H9 (cell line): ENCODE results near the gene ZNF474. TPM values are rescaled to one million over a fixed set of nuclear protein-coding genes. Genes with fewer than 3 reads are reported as not detected.

ENCODE experiments used
- DNase-seq: peaks from one replicate; pipeline ENCODE4 v3.0.0-alpha.2; 2017
- H2AFZ ChIP-seq: one replicate; pipeline ENCODE4 v1.6.1; 2013; ENCODE audit warnings: mild to moderate bottlenecking, low read length, control low read depth, moderate library complexity
- H2AK5ac ChIP-seq: 2 replicates; pipeline ENCODE4 v1.6.1; 2013; ENCODE audit warnings: low read length, control low read depth, mixed read lengths; ENCODE audit not compliant: insufficient read length
- H2BK120ac ChIP-seq: one replicate; pipeline ENCODE4 v1.6.1; 2013; ENCODE audit warnings: low read depth, mild to moderate bottlenecking, low read length, control low read depth, inconsistent platforms; ENCODE audit not compliant: poor library complexity, severe bottlenecking
- H2BK12ac ChIP-seq: 2 replicates; pipeline ENCODE4 v1.6.1; 2013; ENCODE audit warnings: low read length, control low read depth, mixed read lengths, low read depth; ENCODE audit not compliant: insufficient read length
- H2BK15ac ChIP-seq: 2 replicates; pipeline ENCODE4 v1.6.1; 2013; ENCODE audit warnings: low read depth, low read length, control low read depth
- H2BK20ac ChIP-seq: one replicate; pipeline ENCODE4 v1.6.1; 2013; ENCODE audit warnings: low read depth, mild to moderate bottlenecking, low read length, control low read depth, inconsistent platforms; ENCODE audit not compliant: poor library complexity, severe bottlenecking
- H2BK5ac ChIP-seq: 2 replicates; pipeline ENCODE4 v1.6.1; 2013; ENCODE audit warnings: low read length, control low read depth, mixed read lengths; ENCODE audit not compliant: insufficient read length
- H3K14ac ChIP-seq: 2 replicates; pipeline ENCODE4 v1.6.1; 2013; ENCODE audit warnings: low read length, control low read depth; ENCODE audit not compliant: insufficient read depth
- H3K18ac ChIP-seq: 2 replicates; pipeline ENCODE4 v1.6.1; 2013; ENCODE audit warnings: low read depth, mild to moderate bottlenecking, mixed read lengths, low read length, control low read depth; ENCODE audit not compliant: insufficient read length
- H3K23ac ChIP-seq: 2 replicates; pipeline ENCODE4 v1.6.1; 2013; ENCODE audit warnings: low read length, control low read depth, mixed read lengths, low read depth; ENCODE audit not compliant: insufficient read length
- H3K23me2 ChIP-seq: 2 replicates; pipeline ENCODE4 v1.6.1; 2013; ENCODE audit warnings: low read depth, mild to moderate bottlenecking, mixed read lengths, low read length, control low read depth; ENCODE audit not compliant: insufficient read length, poor library complexity, severe bottlenecking
- H3K27ac ChIP-seq: 2 replicates; pipeline ENCODE4 v1.5.1; 2013; ENCODE audit warnings: low read length, control low read depth, mixed read lengths, low read depth; ENCODE audit not compliant: insufficient read length
- H3K27me3 ChIP-seq: 2 replicates; pipeline ENCODE4 v1.6.1; 2013; ENCODE audit warnings: low read length, control low read depth, inconsistent platforms; ENCODE audit not compliant: insufficient read depth
- H3K4ac ChIP-seq: 2 replicates; pipeline ENCODE4 v1.6.1; 2013; ENCODE audit warnings: low read depth, mild to moderate bottlenecking, control low read depth, inconsistent platforms, low read length, moderate library complexity
- H3K4me1 ChIP-seq: 2 replicates; pipeline ENCODE4 v1.6.1; 2013; ENCODE audit warnings: low read length, control low read depth, inconsistent platforms; ENCODE audit not compliant: insufficient read depth
- H3K4me2 ChIP-seq: 2 replicates; pipeline ENCODE4 v1.6.1; 2013; ENCODE audit warnings: low read length, control low read depth, mixed read lengths; ENCODE audit not compliant: insufficient read length, insufficient read depth
- H3K56ac ChIP-seq: 2 replicates; pipeline ENCODE4 v1.6.1; 2013; ENCODE audit warnings: low read depth, mild to moderate bottlenecking, mixed read lengths, low read length, control low read depth; ENCODE audit not compliant: insufficient read length
- H3K79me1 ChIP-seq: 2 replicates; pipeline ENCODE4 v1.6.1; 2013; ENCODE audit warnings: low read depth, mild to moderate bottlenecking, moderate library complexity, low read length, control low read depth, inconsistent platforms; ENCODE audit not compliant: insufficient read depth, poor library complexity, severe bottlenecking
- H3K79me2 ChIP-seq: 2 replicates; pipeline ENCODE4 v1.6.1; 2013; ENCODE audit warnings: low read length, control low read depth, inconsistent platforms; ENCODE audit not compliant: insufficient read depth
- H3K9ac ChIP-seq: 2 replicates; pipeline ENCODE4 v1.6.1; 2013; ENCODE audit warnings: low read length, control low read depth, mixed read lengths; ENCODE audit not compliant: insufficient read length; ENCODE audit errors: extremely low read depth
- H3K9me3 ChIP-seq: one replicate; pipeline ENCODE4 v1.6.1; 2013; ENCODE audit warnings: low read depth, low read length, inconsistent platforms; ENCODE audit not compliant: control insufficient read depth
- H3T11ph ChIP-seq: one replicate; pipeline ENCODE4 v1.6.1; 2013; ENCODE audit warnings: mild to moderate bottlenecking, low read length, control low read depth, inconsistent platforms
- H4K20me1 ChIP-seq: one replicate; pipeline ENCODE4 v1.6.1; 2013; ENCODE audit not compliant: control insufficient read depth, insufficient read length, insufficient read depth
- H4K5ac ChIP-seq: 2 replicates; pipeline ENCODE4 v1.6.1; 2013; ENCODE audit warnings: low read depth, mild to moderate bottlenecking, mixed read lengths, low read length, control low read depth; ENCODE audit not compliant: insufficient read length
- H4K8ac ChIP-seq: replicated peaks from 2 replicates; pipeline ENCODE4 v1.6.1; 2013; ENCODE audit warnings: low read length, control low read depth, mixed read lengths, low read depth; ENCODE audit not compliant: insufficient read length
- H4K91ac ChIP-seq: 2 replicates; pipeline ENCODE4 v1.6.1; 2013; ENCODE audit warnings: low read depth, mild to moderate bottlenecking, moderate library complexity, mixed read lengths, low read length, control low read depth; ENCODE audit not compliant: insufficient read length
- H3K27ac Mint-ChIP-seq, 3 experiments: 2 replicates in 2 of 3; 3 replicates in 1 of 3; pipeline ENCODE4 v1.8.0; 2020 to 2021; ENCODE audit warnings: mixed read lengths in 3 of 3, mild to moderate bottlenecking in 1 of 3, moderate library complexity in 1 of 3
- H3K27me3 Mint-ChIP-seq: 2 replicates; pipeline ENCODE4 v1.8.0; 2021; ENCODE audit warnings: low read depth, mild to moderate bottlenecking, moderate library complexity, mixed read lengths
- H3K36me3 Mint-ChIP-seq, 3 experiments: 2 replicates in 2 of 3; 3 replicates in 1 of 3; pipeline ENCODE4 v1.8.0; 2020 to 2021; ENCODE audit warnings: low read depth in 3 of 3, mixed read lengths in 3 of 3; ENCODE audit not compliant: insufficient read depth in 1 of 3
- H3K4me1 Mint-ChIP-seq, 2 experiments: 2 replicates each; pipeline ENCODE4 v1.8.0; 2020; ENCODE audit warnings: mixed read lengths in 2 of 2
- H3K4me3 Mint-ChIP-seq, 2 experiments: 2 replicates in 1 of 2; 3 replicates in 1 of 2; pipeline ENCODE4 v1.8.0; 2020 to 2021; ENCODE audit warnings: mild to moderate bottlenecking in 2 of 2, mixed read lengths in 2 of 2, moderate library complexity in 1 of 2
- H3K9me3 Mint-ChIP-seq, 2 experiments: 2 replicates in 1 of 2; 3 replicates in 1 of 2; pipeline ENCODE4 v1.8.0; 2020; ENCODE audit warnings: mild to moderate bottlenecking in 2 of 2, mixed read lengths in 2 of 2, moderate library complexity in 1 of 2
- WGBS: extraction: QIAGEN DNeasy Blood & Tissue Kit; methylation state at CpG from one replicate; pipeline ENCODE4 v1.1.7; 2013; ENCODE audit warnings: missing lambda C conversion rate, low lambda C conversion rate, mixed read lengths; ENCODE audit not compliant: insufficient read length; ENCODE audit errors: extremely low coverage; 5-methylcytosine and 5-hydroxymethylcytosine counted together
- total RNA-seq: library from RNA; stranded (reverse); gene quantifications from 2 replicates; pipeline ENCODE4 v1.2.1, GENCODE V29; 2021
- TF ChIP-seq, protein P1 (sequence below): fragments of 200-600 bp; sonication (generic); conservative IDR thresholded peaks from 3 replicates; pipeline ENCODE4 v1.8.0; 2021; ENCODE audit warnings: antibody characterized with exemption, mild to moderate bottlenecking

The ZNF474 gene
- total RNA-seq, 1 experiment from 2014 or later, result not detected

DNA sequence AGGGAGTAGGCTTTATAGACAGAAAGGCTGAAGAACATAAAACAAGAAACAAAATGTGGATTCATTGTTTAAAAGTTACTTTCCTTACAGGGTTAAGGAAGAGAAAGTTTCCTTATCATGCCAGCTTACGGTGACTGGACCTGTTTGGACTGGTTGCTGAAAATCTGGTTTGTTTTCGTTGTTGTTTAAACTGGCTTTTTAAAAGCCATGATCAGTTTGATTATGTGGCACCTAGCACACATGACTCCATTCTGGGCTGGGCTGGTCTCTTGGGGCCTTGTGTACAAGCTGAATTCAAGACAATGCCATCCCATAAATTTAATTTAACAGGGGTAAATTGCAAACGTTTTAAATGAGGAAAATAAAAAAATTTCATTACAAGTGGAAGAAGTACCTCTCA lies 18.4 kb upstream of the ZNF474 start:
- H3K27ac Mint-ChIP-seq, result no peak overlapping the region
- no peak overlapping the region for H4K91ac ChIP-seq

More for the DNA sequence above, 18.4 kb upstream of the ZNF474 start:
- Histone ChIP-seq H2BK20ac (no peak overlapping the region), H3K79me2 (no peaks in the 10 kb centered on the region), H2BK12ac (no peak overlapping the region), H3K9me3 (no peaks in the 10 kb centered on the region), H3K23ac (no peak overlapping the region), H2AK5ac (no peak overlapping the region), H3K4ac (no peak overlapping the region), H3K56ac (no peak overlapping the region), H3K4me1 (no peaks in the 10 kb centered on the region), H3K9ac (no peak overlapping the region), H3K18ac (no peak overlapping the region), H2BK15ac (no peak overlapping the region), H2AFZ (no peak overlapping the region), H3K14ac (no peak overlapping the region), H3K23me2 (no peaks in the 10 kb centered on the region), H2BK5ac (no peak overlapping the region), H3K27me3 (no peaks in the 10 kb centered on the region), H3K79me1 (no peaks in the 10 kb centered on the region), H2BK120ac (no peak overlapping the region), H3T11ph (no peak overlapping the region), H4K8ac (no peak overlapping the region), H3K27ac (no peak overlapping the region), H4K20me1 (no peaks in the 10 kb centered on the region), H4K5ac (no peak overlapping the region), H3K4me2 (no peak overlapping the region)
- TF ChIP-seq, protein P1, sequence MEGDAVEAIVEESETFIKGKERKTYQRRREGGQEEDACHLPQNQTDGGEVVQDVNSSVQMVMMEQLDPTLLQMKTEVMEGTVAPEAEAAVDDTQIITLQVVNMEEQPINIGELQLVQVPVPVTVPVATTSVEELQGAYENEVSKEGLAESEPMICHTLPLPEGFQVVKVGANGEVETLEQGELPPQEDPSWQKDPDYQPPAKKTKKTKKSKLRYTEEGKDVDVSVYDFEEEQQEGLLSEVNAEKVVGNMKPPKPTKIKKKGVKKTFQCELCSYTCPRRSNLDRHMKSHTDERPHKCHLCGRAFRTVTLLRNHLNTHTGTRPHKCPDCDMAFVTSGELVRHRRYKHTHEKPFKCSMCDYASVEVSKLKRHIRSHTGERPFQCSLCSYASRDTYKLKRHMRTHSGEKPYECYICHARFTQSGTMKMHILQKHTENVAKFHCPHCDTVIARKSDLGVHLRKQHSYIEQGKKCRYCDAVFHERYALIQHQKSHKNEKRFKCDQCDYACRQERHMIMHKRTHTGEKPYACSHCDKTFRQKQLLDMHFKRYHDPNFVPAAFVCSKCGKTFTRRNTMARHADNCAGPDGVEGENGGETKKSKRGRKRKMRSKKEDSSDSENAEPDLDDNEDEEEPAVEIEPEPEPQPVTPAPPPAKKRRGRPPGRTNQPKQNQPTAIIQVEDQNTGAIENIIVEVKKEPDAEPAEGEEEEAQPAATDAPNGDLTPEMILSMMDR, result no peak
- H3K4me3 Mint-ChIP-seq, result no peak overlapping the region
- no CpG with 5 or more reads among the region's 3 CpGs for WGBS
- H3K27me3 Mint-ChIP-seq, result no peaks in the 10 kb centered on the region
- no peaks in the 10 kb centered on the region for H3K36me3 Mint-ChIP-seq
- no peak for DNase-seq
- peaks cover 0 to 7% of the 10 kb centered on the region in 2 experiments; a peak in 2 of 4 replicates for H3K4me1 Mint-ChIP-seq
- H3K9me3 Mint-ChIP-seq, result no peaks in the 10 kb centered on the region
